HG03039 (cell line): Measurements from ENCODE around the gene SUN3.
A peak's percentile ranks its signal among the peaks of the same experiment; 100 is the strongest.
"Not testable (repeated sequence)": the region's sequence is repeated elsewhere in the genome, so short reads cannot be mapped to it uniquely, and the experiment has no call there.

Source experiments
- ATAC-seq: cut with Tn5 transposase; IDR thresholded peaks from one replicate; pipeline ENCODE4 v1.9.1; 2021; ENCODE audit warnings: mild to moderate bottlenecking, moderate library complexity; ENCODE audit not compliant: unreplicated experiment

SUN3 gene

DNA sequence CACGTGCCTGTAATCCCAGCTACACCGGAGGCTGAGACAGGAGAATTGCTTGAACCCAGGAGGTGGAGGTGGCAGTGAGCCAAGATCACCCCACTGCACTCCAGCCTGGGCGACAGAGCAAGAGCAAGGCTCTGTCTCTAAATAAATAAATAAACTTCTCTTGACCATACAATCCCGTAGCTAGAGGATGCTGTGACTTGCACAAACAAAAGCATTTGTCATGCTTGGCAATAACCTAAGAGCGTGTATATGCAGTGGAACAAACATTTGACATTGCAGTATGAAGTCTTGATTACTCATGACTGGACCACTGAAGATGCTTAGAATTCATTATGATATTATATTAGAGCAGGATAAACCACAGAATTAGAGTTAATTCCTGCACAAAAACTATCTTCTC lies 5.0 kb upstream of the SUN3 start:
- no peak for ATAC-seq

GRCh38 chr7:48031111-48031510 lies 2.2 kb upstream of the SUN3 start:
- no peak for ATAC-seq

DNA sequence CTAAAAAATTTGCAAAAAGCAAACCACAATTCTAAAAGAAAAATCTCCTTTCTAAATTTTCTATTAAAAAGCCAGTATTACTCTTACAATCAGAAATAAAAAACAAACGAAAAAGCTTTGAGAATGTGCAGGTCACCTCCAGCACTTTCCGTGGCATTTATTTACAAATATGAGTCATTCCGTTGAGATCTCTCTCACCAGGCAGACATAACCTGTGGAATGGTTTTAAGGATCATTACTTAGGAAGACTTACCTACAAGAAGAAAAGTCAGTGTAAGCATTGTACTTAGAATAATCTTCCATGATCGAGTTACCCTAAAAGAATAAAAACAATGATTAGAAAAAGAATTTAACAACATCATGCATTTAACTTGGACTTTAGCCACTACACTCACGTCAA lies 3.3 kb downstream of the SUN3 start:
- no peak for ATAC-seq

- no peak for ATAC-seq
These were observed 11.2 kb downstream of the SUN3 start for GRCh38 chr7:48017674-48018073.

- ATAC-seq = no peak
These were observed 12.3 kb downstream of the SUN3 start for GRCh38 chr7:48016641-48017040.

GRCh38 chr7:48011951-48012350 lies 17.0 kb downstream of the SUN3 start:
- no peak for ATAC-seq

- no peak for ATAC-seq
These were observed 17.6 kb downstream of the SUN3 start for GRCh38 chr7:48011323-48011722.

DNA sequence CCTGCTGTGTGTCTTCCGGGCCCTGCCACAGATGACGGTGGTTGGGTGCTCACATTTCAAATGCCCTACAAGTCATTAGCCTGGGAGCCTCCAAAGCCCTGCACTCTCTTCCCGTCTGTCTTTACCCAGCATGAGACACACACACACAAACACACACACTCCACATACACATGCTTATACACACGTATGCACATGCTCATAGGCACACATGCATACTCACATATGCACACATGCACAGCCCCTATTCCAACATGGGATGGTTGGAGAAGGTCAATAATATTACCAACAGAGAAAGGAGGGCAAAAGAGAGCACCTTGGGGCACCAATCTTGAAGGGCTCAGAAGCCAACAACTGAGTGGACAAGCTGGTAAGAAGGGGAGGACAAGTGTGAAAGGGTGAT lies 19.0 kb downstream of the SUN3 start:
- ATAC-seq = no peak

- ATAC-seq = no peak
These were observed 19.6 kb downstream of the SUN3 start for GRCh38 chr7:48009257-48009656.

- no peak for ATAC-seq
These were observed 22.0 kb downstream of the SUN3 start for GRCh38 chr7:48006866-48007265.

- no peak for ATAC-seq
These were observed 24.3 kb downstream of the SUN3 start for GRCh38 chr7:48004638-48005037.

- ATAC-seq = no peak
These were observed 24.9 kb downstream of the SUN3 start for GRCh38 chr7:48004032-48004431.

- ATAC-seq = not testable (repeated sequence)
These were observed 28.7 kb downstream of the SUN3 start for GRCh38 chr7:48000164-48000563.

- ATAC-seq = no peak
These were observed 29.5 kb downstream of the SUN3 start for GRCh38 chr7:47999413-47999812.

GRCh38 chr7:47992446-47992845 lies 36.5 kb downstream of the SUN3 start:
- no peak for ATAC-seq

DNA sequence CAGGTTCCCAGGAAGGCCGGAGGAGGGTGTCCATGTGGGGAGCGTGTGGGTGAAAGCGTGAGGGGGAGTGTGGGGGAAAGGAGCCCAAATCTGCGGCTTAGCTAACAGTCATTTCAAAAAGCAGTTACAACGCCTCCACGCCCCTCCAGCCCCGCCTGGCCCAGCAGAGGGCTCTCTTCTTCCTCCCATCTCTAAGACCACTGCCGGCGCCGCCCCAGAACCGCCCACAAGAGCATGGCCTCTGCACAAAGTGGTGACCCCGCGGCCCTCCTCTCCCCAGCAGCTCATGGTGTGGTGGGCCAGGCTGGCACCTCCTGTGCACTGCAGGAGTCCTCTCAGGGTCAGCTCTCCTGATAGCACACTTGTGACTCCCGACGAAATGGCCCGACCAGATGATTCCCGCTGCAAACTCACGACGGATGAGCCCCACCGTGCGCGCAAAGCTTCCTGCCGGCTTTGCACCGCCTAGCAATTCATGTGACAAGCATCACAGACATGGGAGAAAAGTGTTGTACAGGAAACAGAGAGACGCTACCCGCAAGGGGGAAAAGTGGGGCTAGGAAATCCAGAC lies 37.1 kb downstream of the SUN3 start:
- peak; percentile 98 for ATAC-seq

- ATAC-seq = no peak
These were observed 37.6 kb downstream of the SUN3 start for GRCh38 chr7:47991270-47991669.

- ATAC-seq = no peak
These were observed 38.3 kb downstream of the SUN3 start for GRCh38 chr7:47990592-47990991.

DNA sequence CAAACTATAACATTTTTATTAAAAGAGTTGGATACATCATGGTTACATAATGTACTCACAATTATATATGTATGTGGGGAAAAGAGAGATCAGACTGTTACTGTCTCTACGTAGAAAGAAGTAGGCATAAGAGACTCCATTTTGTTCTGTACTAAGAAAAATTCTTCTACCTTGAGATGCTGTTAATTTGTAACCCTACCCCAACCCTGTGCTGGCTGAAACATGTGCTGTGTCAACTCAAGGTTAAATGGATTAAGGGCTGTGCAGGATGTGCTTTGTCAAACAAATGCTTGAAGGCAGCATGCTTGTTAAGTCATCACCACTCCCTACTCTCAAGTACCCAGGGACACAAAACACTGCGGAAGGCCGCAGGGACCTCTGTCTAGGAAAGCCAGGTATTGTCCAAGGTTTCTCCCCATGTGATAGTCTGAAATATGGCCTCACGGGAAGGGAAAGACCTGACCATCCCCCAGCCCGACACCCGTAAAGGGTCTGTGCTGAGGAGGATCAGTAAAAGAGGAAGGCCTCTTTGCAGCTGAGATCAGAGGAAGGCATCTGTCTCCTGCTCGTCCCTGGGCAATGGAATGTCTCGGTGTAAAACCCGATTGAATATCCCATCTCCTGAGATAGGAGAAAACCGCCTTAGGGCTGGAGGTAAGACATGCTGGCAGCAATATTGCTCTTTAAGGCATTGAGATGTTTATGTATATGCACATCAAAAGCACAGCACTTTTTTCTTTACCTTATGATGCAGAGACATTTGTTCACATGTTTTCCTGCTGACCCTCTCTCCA lies 39.1 kb downstream of the SUN3 start:
- ATAC-seq = not testable (repeated sequence)

DNA sequence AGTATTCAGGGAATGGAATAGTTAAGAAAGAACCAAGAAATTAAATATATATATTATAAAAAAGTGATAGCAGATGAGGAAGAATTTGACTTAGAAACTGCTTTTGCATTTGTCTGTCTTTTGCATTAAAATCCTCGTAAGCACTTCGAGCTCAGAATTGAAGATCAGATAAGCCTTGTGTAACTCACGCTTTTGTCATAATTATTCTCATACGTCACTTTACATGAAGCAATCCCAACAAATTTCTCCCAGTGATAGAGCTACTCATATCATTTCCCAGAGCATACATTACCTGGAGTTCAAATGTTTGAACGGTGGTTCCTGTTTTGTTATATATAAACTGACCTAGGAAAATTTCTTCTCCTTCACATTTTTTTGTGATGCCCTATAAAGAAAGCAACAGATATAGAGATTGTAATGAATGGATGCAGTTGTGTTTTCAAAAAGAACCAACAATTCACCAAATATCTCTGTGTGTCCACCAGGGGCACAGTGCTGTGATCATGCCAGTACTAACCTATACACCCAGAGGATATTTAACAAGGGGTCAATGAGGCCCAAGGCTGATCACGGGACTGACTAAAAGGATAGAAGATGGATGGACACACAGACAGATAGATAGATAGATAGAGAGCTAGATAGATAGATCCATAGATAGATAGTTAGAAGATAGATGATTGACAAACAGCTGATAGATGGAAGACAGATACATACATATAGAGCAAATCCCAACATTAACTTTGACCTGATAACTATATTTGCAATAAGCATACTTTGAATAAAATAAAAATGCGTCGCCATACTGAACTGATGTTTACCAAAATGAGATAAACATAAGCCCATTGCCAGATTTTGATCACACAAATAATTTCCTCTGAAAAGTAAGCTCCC lies 40.2 kb downstream of the SUN3 start:
- no peak for ATAC-seq

GRCh38 chr7:47982610-47983009 lies 46.3 kb downstream of the SUN3 start:
- ATAC-seq = no peak

- ATAC-seq = not testable (repeated sequence)
These were observed 48.3 kb downstream of the SUN3 start for GRCh38 chr7:47980648-47981047.
